ENCODE data around the gene ZNF761.
"Not testable (repeated sequence)": the region's sequence is repeated elsewhere in the genome, so short reads cannot be mapped to it uniquely, and the experiment has no call there.

DNA sequence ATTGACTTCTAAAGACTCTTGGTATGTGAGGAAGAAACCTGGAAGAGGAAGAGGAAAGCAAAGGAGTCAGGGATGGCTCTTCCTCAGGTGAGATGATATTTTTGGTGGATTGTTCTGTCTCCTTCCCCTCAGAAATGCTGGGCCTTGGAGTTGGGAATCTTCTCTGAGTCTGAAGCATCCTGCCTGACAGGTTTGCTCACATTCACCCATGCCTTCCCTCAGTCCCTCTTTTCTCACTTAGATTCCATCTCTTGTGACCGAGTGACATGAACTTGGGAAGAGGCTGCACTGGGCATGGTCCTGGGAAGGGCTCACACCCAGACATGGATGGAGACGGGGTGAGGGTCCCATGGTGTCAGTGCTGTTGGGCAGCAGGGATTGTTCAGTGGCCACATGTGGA, 52.0 kb downstream of the ZNF761 start:
- TF ChIP-seq, protein P1, sequence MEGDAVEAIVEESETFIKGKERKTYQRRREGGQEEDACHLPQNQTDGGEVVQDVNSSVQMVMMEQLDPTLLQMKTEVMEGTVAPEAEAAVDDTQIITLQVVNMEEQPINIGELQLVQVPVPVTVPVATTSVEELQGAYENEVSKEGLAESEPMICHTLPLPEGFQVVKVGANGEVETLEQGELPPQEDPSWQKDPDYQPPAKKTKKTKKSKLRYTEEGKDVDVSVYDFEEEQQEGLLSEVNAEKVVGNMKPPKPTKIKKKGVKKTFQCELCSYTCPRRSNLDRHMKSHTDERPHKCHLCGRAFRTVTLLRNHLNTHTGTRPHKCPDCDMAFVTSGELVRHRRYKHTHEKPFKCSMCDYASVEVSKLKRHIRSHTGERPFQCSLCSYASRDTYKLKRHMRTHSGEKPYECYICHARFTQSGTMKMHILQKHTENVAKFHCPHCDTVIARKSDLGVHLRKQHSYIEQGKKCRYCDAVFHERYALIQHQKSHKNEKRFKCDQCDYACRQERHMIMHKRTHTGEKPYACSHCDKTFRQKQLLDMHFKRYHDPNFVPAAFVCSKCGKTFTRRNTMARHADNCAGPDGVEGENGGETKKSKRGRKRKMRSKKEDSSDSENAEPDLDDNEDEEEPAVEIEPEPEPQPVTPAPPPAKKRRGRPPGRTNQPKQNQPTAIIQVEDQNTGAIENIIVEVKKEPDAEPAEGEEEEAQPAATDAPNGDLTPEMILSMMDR (conservative IDR thresholded peaks at IDR 0.05), result not testable (repeated sequence)
- not testable (repeated sequence) for TF ChIP-seq ZFX (IDR thresholded peaks at IDR 0.05)
